ENCODE measurements around the gene BCAP31.

Gene BCAP31

GRCh38 chrX:153668423-153669173, 55.6 kb downstream of the BCAP31 start:
- peaks cover 0 to 5% (median under 1%) of the 10 kb centered on the region in 4 experiments for H3K4me1 ChIP-seq (ENCODE audit: control extremely low read depth in 1 of 4, control insufficient read depth in 4 of 4, insufficient read depth in 4 of 4, low read length in 3 of 4)
- DNase-seq: no peak
- H3K4me3 ChIP-seq (ENCODE audit: control insufficient read depth in 1 of 7, extremely low read depth in 1 of 7, insufficient read depth in 4 of 7, low read depth in 2 of 7, low read length in 6 of 7): no peak overlapping the region
- H3K27me3 ChIP-seq (replicated peaks in 2 of 5; ENCODE audit: control insufficient read depth in 4 of 5, insufficient read depth in 5 of 5, low read length in 4 of 5): peaks cover 0 to 49% (median 2%) of the 10 kb centered on the region in 5 experiments
- POLR2A ChIA-PET: no interaction called here
- no peak overlapping the region for H3K27ac ChIP-seq (ENCODE audit: insufficient read depth in 1 of 2, low read depth in 1 of 2, low read length in 2 of 2, poor library complexity in 1 of 2, severe bottlenecking in 2 of 2)
- H3K36me3 ChIP-seq (ENCODE audit: control insufficient read depth in 4 of 4, insufficient read depth in 4 of 4, low read length in 3 of 4): no peaks in the 10 kb centered on the region
- H3K9me3 ChIP-seq (ENCODE audit: control extremely low read depth in 1 of 5, control insufficient read depth in 4 of 5, insufficient read depth in 2 of 5, low read depth in 1 of 5, low read length in 4 of 5): peaks cover 0 to 8% (median 0%) of the 10 kb centered on the region in 5 experiments
- CTCF ChIA-PET: interaction anchor here (0.9 to 6.0 kb wide), 15 partner anchors 10 to 141 kb away, joined by 3 to 59 read pairs (median 7); no protein-coding TSS in a partner anchor
- WGBS (ENCODE audit: insufficient coverage): 91% methylated on average over 8 of the region's 11 CpGs

GRCh38 chrX:153667956-153668396, 56.2 kb downstream of the BCAP31 start:
- WGBS (ENCODE audit: insufficient coverage): 25% methylated on average over 12 of the region's 14 CpGs
- Histone ChIP-seq H3K4me3 (ENCODE audit: control insufficient read depth in 1 of 7, extremely low read depth in 1 of 7, insufficient read depth in 4 of 7, low read depth in 2 of 7, low read length in 6 of 7) (peak overlapping the region in 4 of 7 experiments; percentile 37 to 70 (median 48)), H3K9me3 (ENCODE audit: control extremely low read depth in 1 of 5, control insufficient read depth in 4 of 5, insufficient read depth in 2 of 5, low read depth in 1 of 5, low read length in 4 of 5) (peaks cover 0 to 8% (median 0%) of the 10 kb centered on the region in 5 experiments), H3K27ac (ENCODE audit: insufficient read depth in 1 of 2, low read depth in 1 of 2, low read length in 2 of 2, poor library complexity in 1 of 2, severe bottlenecking in 2 of 2) (no peak overlapping the region), H3K4me1 (ENCODE audit: control extremely low read depth in 1 of 4, control insufficient read depth in 4 of 4, insufficient read depth in 4 of 4, low read length in 3 of 4) (peaks cover 0 to 3% (median under 1%) of the 10 kb centered on the region in 4 experiments), H3K27me3 (replicated peaks in 2 of 5; ENCODE audit: control insufficient read depth in 4 of 5, insufficient read depth in 5 of 5, low read length in 4 of 5) (peaks cover 0 to 48% (median 2%) of the 10 kb centered on the region in 5 experiments), H3K36me3 (ENCODE audit: control insufficient read depth in 4 of 4, insufficient read depth in 4 of 4, low read length in 3 of 4) (no peaks in the 10 kb centered on the region)
- DNase-seq: peak; percentile 74 to 86 (median 82)
- CTCF ChIA-PET: interaction anchor here (0.9 to 6.0 kb wide), 18 partner anchors 10 to 129 kb away, joined by 3 to 59 read pairs (median 6); no protein-coding TSS in a partner anchor
- POLR2A ChIA-PET: no interaction called here

- peak in 1 of 3 donors; percentile 23 for DNase-seq
- H3K36me3 ChIP-seq (ENCODE audit: control insufficient read depth in 4 of 4, insufficient read depth in 4 of 4, low read length in 3 of 4): no peaks in the 10 kb centered on the region
- CTCF ChIA-PET: interaction anchor here (0.7 to 6.0 kb wide), 23 partner anchors 10 to 726 kb away, joined by 3 to 59 read pairs (median 4); no protein-coding TSS in a partner anchor
- no peak overlapping the region for H3K27ac ChIP-seq (ENCODE audit: insufficient read depth in 1 of 2, low read depth in 1 of 2, low read length in 2 of 2, poor library complexity in 1 of 2, severe bottlenecking in 2 of 2)
- 75% methylated on average over 9 of the region's 11 CpGs for WGBS (ENCODE audit: insufficient coverage)
- peaks cover 0 to 8% (median 0%) of the 10 kb centered on the region in 5 experiments for H3K9me3 ChIP-seq (ENCODE audit: control extremely low read depth in 1 of 5, control insufficient read depth in 4 of 5, insufficient read depth in 2 of 5, low read depth in 1 of 5, low read length in 4 of 5)
- peaks cover 0 to 3% (median under 1%) of the 10 kb centered on the region in 4 experiments for H3K4me1 ChIP-seq (ENCODE audit: control extremely low read depth in 1 of 4, control insufficient read depth in 4 of 4, insufficient read depth in 4 of 4, low read length in 3 of 4)
- POLR2A ChIA-PET: no interaction called here
- peak overlapping the region in 5 of 7 experiments; percentile 26 to 70 (median 39) for H3K4me3 ChIP-seq (ENCODE audit: control insufficient read depth in 1 of 7, extremely low read depth in 1 of 7, insufficient read depth in 4 of 7, low read depth in 2 of 7, low read length in 6 of 7)
- peaks cover 0 to 47% (median 2%) of the 10 kb centered on the region in 5 experiments for H3K27me3 ChIP-seq (replicated peaks in 2 of 5; ENCODE audit: control insufficient read depth in 4 of 5, insufficient read depth in 5 of 5, low read length in 4 of 5)
Observed at GRCh38 chrX:153667281-153667955, 56.8 kb downstream of the BCAP31 start.

DNA sequence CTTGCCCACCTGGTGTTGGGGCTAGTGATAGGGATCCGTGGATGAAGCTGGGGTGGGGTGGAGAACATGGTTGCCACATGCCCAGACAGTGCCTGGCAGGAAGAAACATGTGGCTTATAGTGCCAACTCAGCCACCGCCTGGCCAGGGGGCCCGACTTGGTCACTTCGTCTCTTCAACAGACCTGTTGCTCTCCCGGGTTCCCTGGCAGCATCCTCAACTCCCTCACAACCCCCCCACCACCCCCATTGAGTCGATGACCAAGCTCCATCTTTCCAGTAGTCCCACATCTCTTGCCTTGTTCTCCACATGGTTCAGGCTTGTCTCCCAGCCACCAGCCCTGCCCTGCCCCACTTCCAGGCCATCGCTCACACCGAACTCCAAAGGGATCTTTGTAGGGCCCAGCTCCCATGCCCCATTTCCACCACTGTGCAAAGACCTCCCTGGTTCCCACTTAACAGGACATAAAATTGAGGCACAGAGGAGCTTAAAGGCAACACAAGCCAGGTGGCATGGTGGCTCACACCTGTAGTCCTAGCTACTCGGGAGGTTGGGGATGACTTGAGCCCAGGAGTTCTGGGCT, 58.4 kb downstream of the BCAP31 start:
- WGBS (ENCODE audit: insufficient coverage): 90% methylated on average over 8 of the region's 9 CpGs
- CTCF ChIA-PET: interaction anchor here (0.8 to 6.0 kb wide), 6 partner anchors 18 to 127 kb away, joined by 3 to 59 read pairs (median 8); no protein-coding TSS in a partner anchor
- Histone ChIP-seq H3K36me3 (ENCODE audit: control insufficient read depth in 4 of 4, insufficient read depth in 4 of 4, low read length in 3 of 4) (no peaks in the 10 kb centered on the region), H3K9me3 (ENCODE audit: control extremely low read depth in 1 of 5, control insufficient read depth in 4 of 5, insufficient read depth in 2 of 5, low read depth in 1 of 5, low read length in 4 of 5) (peaks cover 0 to 8% (median 0%) of the 10 kb centered on the region in 5 experiments), H3K27me3 (replicated peaks in 2 of 5; ENCODE audit: control insufficient read depth in 4 of 5, insufficient read depth in 5 of 5, low read length in 4 of 5) (peaks cover 2 to 50% (median 3%) of the 10 kb centered on the region in 5 experiments), H3K4me1 (ENCODE audit: control extremely low read depth in 1 of 4, control insufficient read depth in 4 of 4, insufficient read depth in 4 of 4, low read length in 3 of 4) (peaks cover 0 to 3% (median under 1%) of the 10 kb centered on the region in 4 experiments), H3K4me3 (ENCODE audit: control insufficient read depth in 1 of 7, extremely low read depth in 1 of 7, insufficient read depth in 4 of 7, low read depth in 2 of 7, low read length in 6 of 7) (no peak overlapping the region), H3K27ac (ENCODE audit: insufficient read depth in 1 of 2, low read depth in 1 of 2, low read length in 2 of 2, poor library complexity in 1 of 2, severe bottlenecking in 2 of 2) (no peak overlapping the region)
- POLR2A ChIA-PET: no interaction called here
- no peak for DNase-seq

- Histone ChIP-seq H3K27me3 (replicated peaks in 2 of 5; ENCODE audit: control insufficient read depth in 4 of 5, insufficient read depth in 5 of 5, low read length in 4 of 5) (peaks cover 3 to 50% (median 4%) of the 10 kb centered on the region in 5 experiments), H3K4me1 (ENCODE audit: control extremely low read depth in 1 of 4, control insufficient read depth in 4 of 4, insufficient read depth in 4 of 4, low read length in 3 of 4) (no peaks in the 10 kb centered on the region), H3K4me3 (ENCODE audit: control insufficient read depth in 1 of 7, extremely low read depth in 1 of 7, insufficient read depth in 4 of 7, low read depth in 2 of 7, low read length in 6 of 7) (peak overlapping the region in 2 of 7 experiments; percentile 43 to 58)
Observed at GRCh38 chrX:153662266-153662665, 61.9 kb downstream of the BCAP31 start.

DNA sequence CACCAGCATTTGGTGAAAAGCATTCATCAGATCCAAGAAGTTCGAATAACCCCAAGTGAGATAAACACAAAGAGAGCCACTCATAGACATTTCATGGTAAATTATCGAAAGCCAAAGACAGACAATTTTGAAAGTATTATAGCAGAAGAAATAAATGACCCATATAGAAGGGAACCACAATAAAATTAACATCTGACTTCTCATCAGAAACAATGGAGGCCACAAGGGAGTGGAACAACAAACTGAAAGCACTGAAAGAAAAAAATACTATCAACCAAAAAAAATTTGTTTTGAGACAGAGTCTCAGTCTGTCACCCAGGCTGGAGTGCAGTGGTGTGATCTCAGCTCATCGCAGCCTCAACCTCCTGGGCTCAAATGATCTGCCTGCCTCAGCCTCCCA, 64.9 kb downstream of the BCAP31 start:
- Histone ChIP-seq H3K27ac (ENCODE audit: insufficient read depth in 1 of 2, low read depth in 1 of 2, low read length in 2 of 2, poor library complexity in 1 of 2, severe bottlenecking in 2 of 2) (no peak overlapping the region), H3K9me3 (ENCODE audit: control extremely low read depth in 1 of 5, control insufficient read depth in 4 of 5, insufficient read depth in 2 of 5, low read depth in 1 of 5, low read length in 4 of 5) (peaks cover 0 to 11% (median 0%) of the 10 kb centered on the region in 5 experiments), H3K36me3 (ENCODE audit: control insufficient read depth in 4 of 4, insufficient read depth in 4 of 4, low read length in 3 of 4) (no peaks in the 10 kb centered on the region), H3K4me1 (ENCODE audit: control extremely low read depth in 1 of 4, control insufficient read depth in 4 of 4, insufficient read depth in 4 of 4, low read length in 3 of 4) (no peaks in the 10 kb centered on the region), H3K27me3 (replicated peaks in 2 of 5; ENCODE audit: control insufficient read depth in 4 of 5, insufficient read depth in 5 of 5, low read length in 4 of 5) (peaks cover 3 to 26% (median 6%) of the 10 kb centered on the region in 5 experiments), H3K4me3 (ENCODE audit: control insufficient read depth in 1 of 7, extremely low read depth in 1 of 7, insufficient read depth in 4 of 7, low read depth in 2 of 7, low read length in 6 of 7) (no peak overlapping the region)
- 84% methylated on average over 2 of the region's 3 CpGs for WGBS (ENCODE audit: insufficient coverage)
- DNase-seq: no peak
- POLR2A ChIA-PET: no interaction called here
- CTCF ChIA-PET: interaction anchor here (1.4 to 5.1 kb wide), 3 partner anchors 9 to 13 kb away, joined by 3 to 35 read pairs (median 5); no protein-coding TSS in a partner anchor

More at GRCh38 chrX:153662266-153662665, 61.9 kb downstream of the BCAP31 start:
- 23% methylated on average over 27 of the region's 31 CpGs for WGBS (ENCODE audit: insufficient coverage)
- peak; percentile 30 to 40 (median 39) for DNase-seq
- ChIA-PET POLR2A (no interaction called here), CTCF (interaction anchor here (1.0 to 1.9 kb wide), 7 partner anchors 9 to 108 kb away, joined by 3 to 4 read pairs (median 4); partner anchors contain the start of gene DUSP9)
- H3K27ac ChIP-seq (ENCODE audit: insufficient read depth in 1 of 2, low read depth in 1 of 2, low read length in 2 of 2, poor library complexity in 1 of 2, severe bottlenecking in 2 of 2): no peak overlapping the region
- no peaks in the 10 kb centered on the region for H3K36me3 ChIP-seq (ENCODE audit: control insufficient read depth in 4 of 4, insufficient read depth in 4 of 4, low read length in 3 of 4)
- H3K9me3 ChIP-seq (ENCODE audit: control extremely low read depth in 1 of 5, control insufficient read depth in 4 of 5, insufficient read depth in 2 of 5, low read depth in 1 of 5, low read length in 4 of 5): peaks cover 0 to 13% (median 0%) of the 10 kb centered on the region in 5 experiments

Data from common myeloid progenitor, CD34-positive (primary cell).